Transverse colon (tissue), 4 donors: ENCODE data around the gene FJX1.

Source experiments
- CTCF ChIP-seq, 5 experiments: fragments of 200-600 bp in 3 of 5; fragments of 450-650 bp in 2 of 5; sonication (generic) in 3 of 5; IDR thresholded peaks; 1 replicate in 2 of 5; 2 replicates in 3 of 5; pipeline ENCODE4 v1.5.1; 2016 to 2017; ENCODE audit warnings: antibody characterized with exemption in 5 of 5, inconsistent platforms in 3 of 5, mild to moderate bottlenecking in 2 of 5, moderate library complexity in 1 of 5
- EP300 ChIP-seq: sonication (generic); formaldehyde crosslinking; IDR thresholded peaks from one replicate; pipeline ENCODE4 v1.6.1; 2017; ENCODE audit warnings: antibody characterized with exemption, low read depth
- POLR2A ChIP-seq: fragments of 450-650 bp; IDR thresholded peaks from one replicate; pipeline ENCODE4 v1.6.1; 2016; ENCODE audit warnings: antibody characterized with exemption, mild to moderate bottlenecking, moderate library complexity
- POLR2AphosphoS5 ChIP-seq, 3 donors: sonication (generic); formaldehyde crosslinking; IDR thresholded peaks; one replicate each; pipeline ENCODE4 v1.6.1; 2016; ENCODE audit warnings: antibody characterized with exemption in 3 of 3

GRCh38 chr11:35635933-35636332 is 17.7 kb downstream of the FJX1 start:
- no peak for TF ChIP-seq CTCF (IDR thresholded peaks at IDR 0.05)
- no peak for TF ChIP-seq POLR2A
- no peak for TF ChIP-seq EP300
- TF ChIP-seq POLR2AphosphoS5 (IDR thresholded peaks at IDR 0.05) = no peak
